Esophagus (tissue), 2 donors: ENCODE results near the gene SPATA24. TPM values are rescaled to one million over a fixed set of nuclear protein-coding genes. Genes with fewer than 3 reads are reported as not detected.
A peak's percentile ranks its signal among the peaks of the same experiment; 100 is the strongest.
"Not testable (repeated sequence)": the region's sequence is repeated elsewhere in the genome, so short reads cannot be mapped to it uniquely, and the experiment has no call there.

ENCODE experiments used
- H3K27ac ChIP-seq, 2 donors: one replicate each; pipeline ENCODE4 v1.5.1; 2013; ENCODE audit warnings: low read depth in 2 of 2, mild to moderate bottlenecking in 2 of 2, inconsistent platforms in 1 of 2, low read length in 1 of 2, moderate library complexity in 1 of 2
- H3K27me3 ChIP-seq, 2 donors: one replicate each; pipeline ENCODE4 v1.6.1; 2013; ENCODE audit warnings: low read length in 2 of 2, control low read depth in 1 of 2, mild to moderate bottlenecking in 1 of 2; ENCODE audit not compliant: insufficient read depth in 2 of 2, control insufficient read depth in 1 of 2
- H3K36me3 ChIP-seq, 2 donors: one replicate each; pipeline ENCODE4 v1.6.1; 2013; ENCODE audit warnings: low read length in 1 of 2; ENCODE audit not compliant: control insufficient read depth in 2 of 2, insufficient read depth in 2 of 2
- H3K4me1 ChIP-seq, 2 donors: one replicate each; pipeline ENCODE4 v1.6.1; 2013; ENCODE audit warnings: low read length in 1 of 2; ENCODE audit not compliant: control insufficient read depth in 2 of 2, insufficient read depth in 2 of 2
- H3K4me3 ChIP-seq, 2 donors: one replicate each; pipeline ENCODE4 v1.5.1; 2013; ENCODE audit warnings: low read length in 2 of 2, mild to moderate bottlenecking in 2 of 2, low read depth in 1 of 2, moderate library complexity in 1 of 2
- H3K9me3 ChIP-seq, 2 donors: one replicate each; pipeline ENCODE4 v1.6.1; 2013; ENCODE audit warnings: mild to moderate bottlenecking in 2 of 2, low read depth in 1 of 2, low read length in 1 of 2, moderate library complexity in 1 of 2; ENCODE audit not compliant: control insufficient read depth in 2 of 2, insufficient read depth in 1 of 2
- WGBS, 2 donors: extraction: QIAGEN DNeasy Blood & Tissue Kit; methylation state at CpG; one replicate each; pipeline ENCODE4 v1.1.7; 2013; 5-methylcytosine and 5-hydroxymethylcytosine counted together
- polyA plus RNA-seq, 2 donors: library from polyadenylated mRNA; stranded (reverse); fragments of 200-250 nt; gene quantifications; one replicate each; pipeline ENCODE4 v1.2.3, GENCODE V29; 2013
- donor health status: healthy with polysubstance abuse.
- donor health status: Bipolar disorder and iron deficiency.

SPATA24 gene
- polyA plus RNA-seq, result 1 to 10 TPM; 5.9 to 6.0 TPM

DNA sequence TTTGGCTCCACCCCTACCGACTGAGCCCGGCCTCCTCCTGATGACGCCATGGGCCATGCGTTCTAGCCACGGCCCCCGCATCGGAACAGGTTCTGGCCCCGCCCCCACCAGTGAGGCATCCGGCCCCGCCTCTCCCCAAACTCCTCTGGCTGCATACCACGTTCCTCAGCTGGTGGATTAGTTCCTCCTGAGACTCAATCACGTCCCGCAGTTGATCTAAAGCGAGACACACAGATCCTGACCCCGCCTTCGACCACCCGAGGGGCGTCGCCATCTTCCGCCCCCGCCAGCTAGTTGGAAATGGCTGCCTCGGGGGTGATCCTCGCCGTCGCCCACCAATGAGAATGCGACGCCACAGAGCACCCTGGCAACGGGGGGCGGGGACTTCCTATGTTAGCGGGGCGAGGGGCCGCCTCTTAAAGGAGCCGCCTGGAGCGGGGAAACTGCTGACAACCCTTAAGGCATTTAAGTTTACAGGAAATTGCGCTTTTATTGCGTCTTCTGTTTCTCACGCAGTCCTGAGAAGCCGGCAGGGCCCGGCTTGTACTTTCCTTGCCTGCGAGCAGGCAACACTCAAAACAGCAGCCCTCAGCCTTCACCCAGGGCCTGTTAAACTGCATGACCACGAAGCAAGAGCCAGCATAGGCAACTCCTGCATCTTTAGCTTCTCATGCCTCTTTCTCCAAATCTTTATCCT lies at the start of gene SPATA24:
SPATA24 (minus strand) TSS at position 303 of the 697 bp plus-strand sequence; CDS start at position 274, 29 bp downstream.
- Histone ChIP-seq H3K36me3 (no peaks in the 10 kb centered on the region), H3K9me3 (no peaks in the 10 kb centered on the region), H3K4me1 (peaks cover 0 to 6% of the 10 kb centered on the region in 2 donors), H3K27me3 (no peaks in the 10 kb centered on the region), H3K27ac (peak within 1 kb of the TSS; percentile 94 to 97), H3K4me3 (peak within 1 kb of the TSS; percentile 54 to 59)
- WGBS, 2 donors, result 0% methylated on average over 41 of the region's 41 CpGs

GRCh38 chr5:139451878-139452660 lies 48.2 kb upstream of the SPATA24 start:
- H3K4me3 ChIP-seq, result no peak overlapping the region
- H3K36me3 ChIP-seq, result no peaks in the 10 kb centered on the region
- no peak overlapping the region for H3K27ac ChIP-seq
- 77 to 82% methylated on average over 3 of the region's 3 CpGs for WGBS, 2 donors
- no peaks in the 10 kb centered on the region for H3K27me3 ChIP-seq
- H3K4me1 ChIP-seq, result no peaks in the 10 kb centered on the region
- H3K9me3 ChIP-seq, result peaks cover 0 to 5% of the 10 kb centered on the region in 2 donors

GRCh38 chr5:139451176-139451575 lies 47.3 kb upstream of the SPATA24 start:
- H3K9me3 ChIP-seq, result peaks cover 0 to 5% of the 10 kb centered on the region in 2 donors
- WGBS, 2 donors, result 82 to 91% methylated on average over 2 of the region's 2 CpGs
- no peaks in the 10 kb centered on the region for H3K27me3 ChIP-seq
- no peaks in the 10 kb centered on the region for H3K4me1 ChIP-seq
- H3K27ac ChIP-seq, result no peak overlapping the region
- no peaks in the 10 kb centered on the region for H3K36me3 ChIP-seq
- no peak overlapping the region for H3K4me3 ChIP-seq

DNA sequence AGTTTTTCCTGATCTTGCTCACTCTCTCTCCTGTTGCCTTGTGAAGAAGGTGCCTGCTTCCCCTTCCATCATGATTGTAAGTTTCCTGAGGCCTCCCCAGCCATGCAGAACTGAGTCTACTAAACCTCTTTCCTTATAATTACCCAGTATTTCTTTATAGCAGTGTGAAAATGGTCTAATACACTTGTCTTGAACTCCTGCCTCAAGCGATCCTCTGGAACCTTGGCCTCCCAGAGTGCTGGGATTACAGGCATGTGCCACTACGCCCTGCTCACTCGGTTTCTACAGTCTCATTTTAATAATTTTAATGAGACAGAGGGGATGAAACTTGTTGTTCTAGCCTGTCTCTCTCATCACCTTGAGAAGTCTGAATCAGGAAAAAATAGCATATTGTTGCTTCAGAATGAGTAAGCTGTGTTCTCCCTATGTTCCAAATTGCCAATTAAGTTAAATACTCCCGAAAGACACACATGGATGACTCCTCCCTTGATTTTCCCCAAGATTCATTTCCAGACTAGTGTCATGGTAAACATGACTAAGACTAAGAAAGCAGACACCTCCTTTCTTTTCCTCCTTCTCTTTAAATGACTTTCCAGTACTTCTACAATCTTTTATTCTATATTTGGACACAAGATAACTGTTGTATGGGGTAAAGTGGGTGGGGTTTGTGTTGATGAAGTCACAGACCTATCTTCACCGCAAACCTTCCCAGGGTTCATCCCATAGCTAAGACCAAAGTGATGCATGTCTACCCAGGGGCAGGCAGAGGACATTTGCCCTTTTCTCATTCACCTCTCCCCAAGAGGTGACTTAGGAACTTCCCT lies 43.3 kb upstream of the SPATA24 start:
- Histone ChIP-seq H3K9me3 (no peaks in the 10 kb centered on the region), H3K4me1 (peaks cover 2% of the 10 kb centered on the region in 2 donors)
- 65 to 73% methylated on average over 5 of the region's 5 CpGs for WGBS, 2 donors

DNA sequence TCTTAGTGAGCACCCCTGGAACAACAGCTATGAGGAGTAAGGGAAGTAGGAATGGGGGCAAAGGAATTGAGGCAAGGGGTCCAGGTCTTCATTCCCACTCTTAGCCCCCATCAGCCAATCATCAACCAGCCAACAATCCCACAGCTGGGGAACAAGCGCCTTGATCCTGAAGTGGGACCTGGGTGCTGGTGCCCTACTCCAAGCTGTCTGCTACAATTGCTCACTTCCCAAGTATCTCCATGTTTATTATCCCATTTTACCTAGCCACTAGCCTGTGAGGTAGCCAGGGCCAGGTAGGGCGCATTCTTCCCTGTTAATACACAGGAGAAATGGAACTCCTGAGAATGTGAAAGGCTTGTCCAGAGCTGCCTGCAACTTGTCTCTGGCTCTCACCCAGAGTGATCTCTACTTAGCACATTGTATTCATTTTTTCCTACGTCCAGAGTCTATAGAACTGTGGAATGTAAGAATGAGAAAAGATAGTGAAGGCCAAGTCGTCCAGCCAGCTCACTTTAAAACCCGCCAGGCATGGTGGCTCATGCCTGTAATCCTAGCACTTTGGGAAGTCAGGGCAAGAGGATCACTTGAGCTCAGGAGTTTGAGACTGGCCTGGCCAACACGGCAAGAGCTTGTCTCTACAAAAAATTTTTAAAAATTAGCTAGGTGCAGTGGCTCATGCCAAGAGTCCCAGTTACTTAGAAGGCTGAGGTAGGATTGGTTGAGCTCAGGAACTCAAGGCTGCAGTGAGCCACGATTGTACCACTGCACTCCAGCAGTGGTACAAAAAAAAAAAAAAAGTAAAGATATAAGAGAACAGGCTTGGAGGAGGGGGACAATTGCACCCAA lies 41.7 kb upstream of the SPATA24 start:
- H3K27me3 ChIP-seq, result no peaks in the 10 kb centered on the region
- H3K9me3 ChIP-seq, result no peaks in the 10 kb centered on the region
- peak overlapping the region; percentile 36 to 61 for H3K27ac ChIP-seq
- H3K36me3 ChIP-seq, result no peaks in the 10 kb centered on the region
- WGBS, 2 donors, result 43 to 49% methylated on average over 7 of the region's 7 CpGs
- peaks cover 2% of the 10 kb centered on the region in 2 donors for H3K4me1 ChIP-seq
- no peak overlapping the region for H3K4me3 ChIP-seq

More for the DNA sequence above, 43.3 kb upstream of the SPATA24 start:
- Histone ChIP-seq H3K27ac (peak overlapping the region in 1 of 2 donors; percentile 17), H3K4me3 (no peak overlapping the region), H3K27me3 (no peaks in the 10 kb centered on the region), H3K36me3 (no peaks in the 10 kb centered on the region)

DNA sequence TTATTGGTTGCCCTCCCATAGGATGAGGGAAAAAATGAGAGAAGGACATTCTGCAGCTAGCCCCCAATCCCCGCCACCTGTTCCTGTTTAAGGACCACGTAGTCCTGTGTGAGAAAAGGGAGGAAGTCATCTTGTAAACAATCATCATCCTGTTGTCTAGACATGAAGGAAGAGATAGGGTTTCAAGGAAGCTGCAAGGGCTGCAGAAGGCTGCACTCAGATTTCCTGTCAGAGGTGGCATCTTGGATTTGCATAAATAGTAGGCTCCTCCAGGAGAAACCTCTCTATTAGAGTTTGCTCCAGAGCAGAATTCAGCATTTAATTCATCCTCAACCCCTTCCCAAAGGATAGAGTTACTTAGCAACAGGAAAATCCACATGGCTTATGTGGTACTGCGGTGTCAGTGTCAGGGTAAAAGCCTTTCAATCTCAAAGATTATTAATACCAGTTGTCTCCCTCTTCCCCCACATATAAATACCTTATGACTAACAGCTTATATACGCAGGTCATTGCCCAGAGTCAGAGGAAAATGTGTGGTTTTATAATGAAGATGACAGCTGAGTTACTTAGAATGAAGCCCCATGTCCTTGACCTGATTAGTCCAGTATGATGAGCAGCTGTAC lies 40.1 kb upstream of the SPATA24 start:
- Histone ChIP-seq H3K9me3 (no peaks in the 10 kb centered on the region), H3K27ac (no peak overlapping the region), H3K36me3 (no peaks in the 10 kb centered on the region), H3K27me3 (no peaks in the 10 kb centered on the region), H3K4me3 (no peak overlapping the region), H3K4me1 (peaks cover 2% of the 10 kb centered on the region in 2 donors)
- 59 to 65% methylated on average over 4 of the region's 4 CpGs for WGBS, 2 donors

GRCh38 chr5:139440416-139440815 lies 36.5 kb upstream of the SPATA24 start:
- 96 to 97% methylated on average over 17 of the region's 17 CpGs for WGBS, 2 donors
- H3K27me3 ChIP-seq, H3K4me1 ChIP-seq, H3K4me3 ChIP-seq, H3K9me3 ChIP-seq, H3K36me3 ChIP-seq, H3K27ac ChIP-seq: not testable (repeated sequence)

DNA sequence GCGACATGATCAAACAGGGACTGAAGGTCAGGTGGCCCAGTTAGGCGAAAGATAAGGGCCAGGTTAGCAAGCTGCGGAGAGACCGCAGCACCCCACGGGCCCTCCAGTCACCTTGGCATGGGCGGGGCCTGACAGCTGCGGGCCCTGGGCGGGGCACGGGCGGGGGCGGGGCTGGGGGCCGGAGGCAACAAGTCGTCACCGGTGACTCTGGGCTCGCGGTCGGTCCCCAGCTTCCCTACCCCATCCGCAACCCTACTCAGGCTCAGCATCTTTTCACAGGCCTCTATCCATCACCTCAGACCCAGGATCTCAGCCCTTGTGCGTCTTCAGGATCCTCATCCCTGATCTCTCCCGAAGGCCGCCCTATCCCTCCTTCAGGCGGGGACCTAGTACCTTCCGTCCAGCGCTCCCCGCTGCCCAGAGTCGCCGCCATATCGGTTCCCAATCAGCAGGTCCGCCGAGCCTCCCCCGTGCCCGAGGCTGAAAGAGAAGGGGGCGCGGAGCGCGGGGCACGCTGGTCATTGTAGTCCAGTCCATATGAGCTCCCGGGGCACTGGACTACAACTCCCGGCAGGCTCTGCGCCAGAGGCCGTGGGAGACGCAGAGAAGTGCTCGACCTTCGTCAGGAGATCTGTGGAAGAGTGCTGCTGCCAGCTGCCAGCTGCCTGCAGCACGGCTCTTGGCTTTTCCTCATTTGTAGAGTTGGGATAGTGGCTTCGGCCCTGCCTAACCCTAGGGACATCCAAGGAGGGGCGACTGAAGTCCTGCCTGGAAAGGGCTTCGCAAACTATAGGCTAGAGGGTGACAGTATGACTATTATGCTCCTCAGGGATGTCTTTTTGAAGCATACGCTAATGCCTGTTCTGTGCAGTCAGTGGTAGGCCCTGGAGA lies 35.4 kb upstream of the SPATA24 start, which contains the start of gene DNAJC18:
DNAJC18 (minus strand) TSS at position 513 of the 891 bp plus-strand sequence; CDS start at position 433, 80 bp downstream.
- 2 to 3% methylated on average over 35 to 49 of the region's 49 CpGs for WGBS, 2 donors
- Histone ChIP-seq H3K4me3 (peak within 1 kb of the TSS; percentile 85 to 95), H3K36me3 (no peaks in the 10 kb centered on the region), H3K9me3 (no peaks in the 10 kb centered on the region), H3K27me3 (no peaks in the 10 kb centered on the region), H3K4me1 (peaks cover 0 to 2% of the 10 kb centered on the region in 2 donors), H3K27ac (peak within 1 kb of the TSS; percentile 96 to 99)
